HG02981 (cell line): ENCODE measurements around the gene TPRG1L.
A peak's percentile ranks its signal among the peaks of the same experiment; 100 is the strongest.

Experiments used
- ATAC-seq: cut with Tn5 transposase; IDR thresholded peaks from one replicate; pipeline ENCODE4 v1.9.1; 2021; ENCODE audit warnings: mild to moderate bottlenecking, moderate library complexity; ENCODE audit not compliant: unreplicated experiment

The TPRG1L gene

GRCh38 chr1:3676581-3677470 lies 52.0 kb downstream of the TPRG1L start:
- peak; percentile 61 for ATAC-seq

- peak; percentile 2 for ATAC-seq
Measured at GRCh38 chr1:3677484-3677883, 52.7 kb downstream of the TPRG1L start.

GRCh38 chr1:3678361-3679097 lies 53.7 kb downstream of the TPRG1L start:
- no peak for ATAC-seq

GRCh38 chr1:3679098-3679555 lies 54.3 kb downstream of the TPRG1L start:
- no peak for ATAC-seq
